Skeletal muscle cell (primary cell): ENCODE measurements around the gene IL1RAPL2.

Experiments
- DNase-seq: peaks from one replicate; pipeline ENCODE4 v3.0.0-alpha.2; 2010; ENCODE audit warnings: low read depth
- H3K4me3 ChIP-seq: 2 replicates; pipeline ENCODE4 v1.5.1; 2011; ENCODE audit warnings: low read depth, mild to moderate bottlenecking, control low read depth, low read length, moderate library complexity

The IL1RAPL2 gene

GRCh38 chrX:105313596-105313995 lies 747.6 kb downstream of the IL1RAPL2 start:
- H3K4me3 ChIP-seq = no peak overlapping the region
- no peak for DNase-seq

DNA sequence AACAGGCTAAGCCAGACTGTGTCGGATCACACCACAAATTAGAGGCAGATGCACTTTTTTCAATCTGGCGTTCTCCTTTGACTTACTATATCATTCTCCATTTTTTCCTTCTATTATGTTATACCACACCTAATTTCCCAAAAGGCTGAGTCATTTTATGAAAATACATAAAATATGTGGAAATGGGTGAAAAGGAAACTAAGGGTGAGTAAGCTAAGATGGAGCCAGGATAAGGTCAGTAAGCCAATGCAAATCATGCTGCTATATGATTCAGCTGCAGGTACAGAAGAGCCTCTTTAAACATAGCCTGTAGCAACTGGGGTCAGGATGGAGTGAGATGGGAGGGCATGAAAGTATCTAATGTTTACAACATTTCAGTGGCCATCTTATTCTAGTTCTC lies 748.5 kb downstream of the IL1RAPL2 start:
- DNase-seq = peak; percentile 31

GRCh38 chrX:105315248-105315647 lies 749.2 kb downstream of the IL1RAPL2 start:
- no peak overlapping the region for H3K4me3 ChIP-seq
- peak; percentile 27 for DNase-seq

More for the DNA sequence above, 748.5 kb downstream of the IL1RAPL2 start:
- no peak overlapping the region for H3K4me3 ChIP-seq

DNA sequence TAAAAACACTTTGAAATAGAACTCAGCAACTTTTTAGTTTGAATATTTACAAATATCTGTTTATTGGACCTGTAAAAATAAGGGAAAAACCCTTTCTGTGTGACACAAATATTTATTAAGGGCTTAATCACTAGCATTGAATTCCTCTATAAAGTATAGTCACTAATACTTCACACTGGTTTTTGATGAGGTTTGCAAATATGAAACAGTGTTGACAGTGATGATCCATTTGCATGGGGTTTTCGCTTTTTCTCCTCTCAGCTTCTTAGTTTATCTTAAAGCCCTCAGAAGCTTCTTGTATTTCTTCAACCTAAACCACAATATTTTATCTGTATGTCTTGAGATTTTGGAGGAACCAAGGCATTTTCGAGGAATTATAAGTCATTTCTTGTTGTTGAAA lies 751.1 kb downstream of the IL1RAPL2 start:
- DNase-seq = no peak

DNA sequence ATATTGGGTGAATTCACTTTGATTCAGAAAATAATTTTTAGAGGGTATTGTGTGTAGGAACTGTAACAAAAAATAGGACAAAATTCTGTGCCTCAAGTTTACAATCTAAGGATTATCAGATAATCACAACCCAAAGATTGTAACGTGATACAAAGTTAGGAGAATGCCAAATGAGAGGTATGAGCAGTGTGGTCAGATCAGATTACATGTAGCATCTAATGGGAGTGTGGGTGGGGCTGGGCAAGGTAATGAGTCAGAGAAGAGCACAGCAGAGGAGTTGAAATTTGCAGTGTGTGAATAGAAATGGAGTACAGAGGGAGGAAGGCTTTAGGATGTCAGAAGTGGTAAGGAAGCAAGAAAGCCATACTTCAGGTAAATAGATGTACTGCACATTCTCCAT lies 757.9 kb downstream of the IL1RAPL2 start:
- peak; percentile 37 for DNase-seq
- H3K4me3 ChIP-seq = peak overlapping the region; percentile 13

More for the DNA sequence above, 751.1 kb downstream of the IL1RAPL2 start:
- H3K4me3 ChIP-seq = no peak overlapping the region

DNA sequence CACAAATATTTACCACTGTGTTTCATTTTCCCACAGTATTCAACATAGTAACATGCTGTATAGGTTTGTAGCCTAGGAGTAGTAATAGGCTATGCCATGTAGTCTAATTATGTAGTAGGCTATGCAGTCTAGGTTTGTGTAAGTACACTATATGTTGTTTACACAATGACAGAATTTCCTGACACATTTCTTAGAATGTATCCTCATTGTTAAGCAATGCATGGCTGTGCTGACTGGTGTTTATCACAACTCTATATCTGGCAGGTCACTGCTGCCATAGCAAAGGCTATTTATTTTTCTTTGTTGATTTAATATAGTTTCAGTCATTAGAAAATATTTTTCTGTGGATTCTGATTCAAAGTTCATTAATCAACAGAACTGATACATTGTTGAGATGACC lies 762.8 kb downstream of the IL1RAPL2 start:
- no peak overlapping the region for H3K4me3 ChIP-seq
- DNase-seq = no peak

DNA sequence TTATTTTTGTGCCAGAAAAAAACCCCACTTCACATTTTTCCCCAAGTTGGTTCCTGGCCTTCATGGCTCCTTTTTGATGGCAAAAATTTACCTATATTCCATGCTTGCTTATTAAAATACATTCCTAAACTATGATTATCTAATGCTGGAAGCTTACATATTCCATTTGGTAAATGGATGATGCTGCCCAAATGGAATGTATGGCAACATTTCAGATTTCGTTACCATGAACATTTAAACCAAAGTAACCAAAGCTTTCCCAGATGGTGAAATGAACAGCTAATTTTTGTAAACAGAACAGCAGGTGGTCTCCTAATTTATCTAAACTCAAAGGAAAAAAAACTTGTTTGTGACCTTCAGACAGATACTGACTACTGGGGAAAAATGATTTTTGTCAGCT lies 765.2 kb downstream of the IL1RAPL2 start:
- H3K4me3 ChIP-seq = no peak overlapping the region
- no peak for DNase-seq

GRCh38 chrX:105347373-105347772 lies 781.4 kb downstream of the IL1RAPL2 start:
- no peak for DNase-seq
- H3K4me3 ChIP-seq = no peak overlapping the region

DNA sequence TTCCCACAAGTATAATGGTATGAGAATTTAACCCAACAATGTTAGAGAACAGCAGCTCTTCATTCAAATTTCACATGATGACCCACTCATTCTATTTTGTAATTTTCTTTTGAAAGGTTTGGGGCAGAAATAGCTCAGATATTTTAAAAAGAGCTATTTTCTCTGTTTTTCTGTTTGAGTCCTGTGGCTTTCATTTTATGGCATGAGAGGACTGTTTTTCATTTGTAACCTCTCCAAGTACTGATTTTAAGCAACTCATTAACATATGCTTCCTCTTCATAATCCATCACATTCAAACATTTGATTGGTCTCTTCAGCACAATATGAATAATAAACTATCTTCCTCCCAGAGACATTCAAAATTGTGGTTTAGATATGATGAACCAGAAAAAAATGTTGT lies 783.5 kb downstream of the IL1RAPL2 start:
- no peak for DNase-seq
- H3K4me3 ChIP-seq = no peak overlapping the region

DNA sequence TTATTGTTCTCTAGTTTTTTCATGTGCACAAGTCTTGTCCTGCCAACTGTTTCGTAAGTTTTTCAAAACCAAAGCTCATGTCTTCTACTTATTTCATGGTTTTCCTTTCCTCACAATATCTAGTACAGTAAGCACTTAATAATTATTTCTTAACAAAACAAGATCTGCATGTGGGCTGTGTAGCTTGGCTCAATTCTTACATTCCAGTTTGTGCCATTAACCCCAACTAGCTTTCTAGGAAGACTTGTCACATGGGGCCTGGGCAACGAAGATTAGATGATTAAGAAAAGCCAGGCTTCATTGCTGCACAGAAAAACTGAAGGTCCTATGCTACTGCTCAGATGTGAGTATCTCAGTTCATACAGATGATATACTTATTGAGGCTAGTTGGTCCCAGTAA lies 809.8 kb downstream of the IL1RAPL2 start:
- DNase-seq = peak; percentile 35
- H3K4me3 ChIP-seq = no peak overlapping the region

DNA sequence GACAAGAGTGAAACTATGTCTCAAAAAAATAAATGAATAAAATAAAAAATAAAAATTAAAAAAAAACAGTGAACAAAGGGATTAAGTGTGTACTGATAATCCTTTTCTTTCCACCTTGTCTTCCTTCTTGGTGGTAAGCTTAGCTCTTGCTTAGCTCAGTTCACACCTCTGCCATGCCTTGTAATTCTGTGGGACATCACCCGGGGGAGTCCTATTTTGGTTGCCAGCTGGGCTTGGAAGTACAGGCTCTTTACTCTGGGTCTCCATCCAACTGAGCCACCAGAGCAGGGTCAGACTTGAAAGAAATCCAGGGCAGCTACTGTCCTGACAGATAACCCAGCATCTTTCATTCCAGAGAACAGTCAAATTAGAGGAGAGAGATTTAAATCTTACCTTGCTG lies 858.7 kb downstream of the IL1RAPL2 start:
- no peak for DNase-seq
- H3K4me3 ChIP-seq = no peak overlapping the region

DNA sequence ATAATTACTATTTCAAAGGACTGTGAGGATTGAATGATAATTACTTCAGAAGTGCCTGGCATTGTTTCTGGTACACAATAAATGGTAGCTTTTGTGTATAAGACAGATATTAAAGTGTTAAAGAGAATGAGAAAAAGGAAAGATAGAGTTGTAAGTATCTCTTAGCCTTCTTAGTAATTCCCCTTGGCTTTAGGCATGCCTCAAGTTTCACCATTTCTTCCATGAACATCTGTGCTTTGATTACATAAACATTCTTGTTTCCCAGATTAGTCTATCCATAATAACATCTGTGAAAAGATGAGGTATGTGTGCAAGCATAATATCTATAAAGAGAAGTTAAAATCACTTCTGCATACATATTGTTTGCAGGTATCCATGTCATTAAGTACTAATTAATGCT lies 885.4 kb downstream of the IL1RAPL2 start:
- no peak overlapping the region for H3K4me3 ChIP-seq
- no peak for DNase-seq

DNA sequence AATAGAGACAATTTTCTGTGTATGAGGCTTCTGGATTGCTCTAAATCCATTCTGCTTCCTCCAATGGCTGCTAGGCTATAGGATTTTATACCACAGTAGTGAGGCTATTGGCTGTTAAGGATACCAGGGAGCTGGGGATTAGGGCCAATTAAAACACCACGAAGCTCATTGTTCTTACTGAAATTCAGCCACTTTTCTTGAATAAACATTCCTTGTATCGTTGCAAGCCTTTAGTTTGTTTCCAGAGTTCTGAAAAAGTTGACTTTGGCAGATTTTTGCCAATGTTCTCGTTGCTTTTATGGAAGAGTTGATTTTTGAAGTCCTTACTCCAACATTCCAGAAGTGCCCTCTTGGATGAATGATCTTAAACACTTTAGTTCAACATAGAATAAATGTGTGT lies 892.8 kb downstream of the IL1RAPL2 start:
- DNase-seq = no peak
- no peak overlapping the region for H3K4me3 ChIP-seq

DNA sequence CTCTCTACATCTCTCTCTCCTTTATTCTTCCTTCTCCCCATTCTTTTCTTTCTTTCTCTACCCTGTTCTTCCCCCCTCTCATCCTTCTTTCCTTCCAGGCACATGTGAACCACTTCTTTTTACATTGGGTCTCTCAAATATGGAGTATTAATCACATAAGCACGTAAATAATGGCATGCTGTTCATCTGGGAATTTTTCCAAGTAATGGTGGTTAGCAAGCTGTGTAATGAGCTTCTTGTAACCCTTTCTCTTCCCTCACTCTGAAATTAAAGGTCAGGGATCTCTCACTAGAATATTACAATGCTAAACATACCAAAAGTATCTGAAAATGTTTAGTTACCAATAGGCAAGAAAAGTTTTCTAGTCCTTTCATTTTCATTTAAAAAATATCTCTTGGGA lies 894.4 kb downstream of the IL1RAPL2 start:
- peak; percentile 45 for DNase-seq
- no peak overlapping the region for H3K4me3 ChIP-seq

GRCh38 chrX:105461016-105461415 lies 895.0 kb downstream of the IL1RAPL2 start:
- no peak overlapping the region for H3K4me3 ChIP-seq
- no peak for DNase-seq

DNA sequence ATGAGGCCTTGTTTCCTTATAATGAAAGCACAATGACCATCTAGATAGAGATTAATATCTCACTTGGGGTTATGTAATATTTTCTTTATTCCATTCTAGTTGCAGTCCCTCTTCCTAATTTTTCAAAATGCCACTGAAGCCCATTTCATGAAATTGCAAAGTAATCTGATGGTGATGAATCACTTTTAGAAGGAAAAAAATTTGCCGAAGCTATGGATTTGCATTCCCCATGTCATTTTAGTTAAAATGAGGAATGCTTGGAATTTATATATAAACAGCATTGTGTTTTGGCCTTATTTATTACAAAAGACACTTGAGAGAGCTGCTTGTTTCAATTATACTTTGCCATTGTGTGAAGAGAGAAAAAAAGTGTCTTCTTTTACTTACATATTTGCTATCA lies 896.2 kb downstream of the IL1RAPL2 start:
- DNase-seq = no peak
- H3K4me3 ChIP-seq = no peak overlapping the region

- peak; percentile 69 for DNase-seq
- H3K4me3 ChIP-seq = no peak overlapping the region
Measured at GRCh38 chrX:105463473-105463872, 897.5 kb downstream of the IL1RAPL2 start.

DNA sequence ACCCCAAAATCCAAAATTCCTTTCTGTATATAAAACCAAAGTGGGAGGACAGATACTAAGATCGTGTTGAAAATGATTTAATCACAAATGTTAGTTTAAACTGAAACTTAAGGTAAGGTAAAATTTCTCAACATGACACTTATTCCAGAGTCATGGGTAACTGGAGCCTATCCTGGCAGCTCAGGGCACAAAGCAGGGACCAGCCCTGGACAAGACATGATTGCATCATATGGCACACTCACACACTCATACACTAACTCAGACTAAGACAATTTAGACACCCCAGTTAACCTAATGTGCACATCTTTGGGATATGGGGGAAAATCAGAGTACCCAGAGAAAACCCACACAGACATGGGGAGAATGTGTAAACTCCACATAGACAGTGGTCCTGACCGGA lies 898.6 kb downstream of the IL1RAPL2 start:
- no peak for DNase-seq
- no peak overlapping the region for H3K4me3 ChIP-seq

- no peak overlapping the region for H3K4me3 ChIP-seq
- DNase-seq = no peak
Measured at GRCh38 chrX:105468741-105469140, 902.7 kb downstream of the IL1RAPL2 start.

GRCh38 chrX:105471597-105471996 lies 905.6 kb downstream of the IL1RAPL2 start:
- no peak for DNase-seq
- H3K4me3 ChIP-seq = no peak overlapping the region

GRCh38 chrX:105475801-105476200 lies 909.8 kb downstream of the IL1RAPL2 start:
- DNase-seq = no peak
- H3K4me3 ChIP-seq = no peak overlapping the region

- DNase-seq = no peak
- no peak overlapping the region for H3K4me3 ChIP-seq
Measured at GRCh38 chrX:105477351-105477750, 911.4 kb downstream of the IL1RAPL2 start.
